Lower lobe of right lung (tissue), 2 donors: ENCODE results near the gene SPINK4. TPM values are rescaled to one million over a fixed set of nuclear protein-coding genes. Genes with fewer than 3 reads are reported as not detected.
A peak's percentile ranks its signal among the peaks of the same experiment; 100 is the strongest.

Experiments
- ATAC-seq, 2 donors: fragments of 200-7000 bp; cut with Tn5 transposase; one replicate each; pipeline ENCODE4 v1.9.1; 2020 to 2022; ENCODE audit warnings: mild to moderate bottlenecking in 2 of 2, moderate library complexity in 2 of 2
- DNase-seq: peaks from one replicate; pipeline ENCODE4 v3.0.0-alpha.2; 2020
- H3K27ac ChIP-seq: fragments of 200-600 bp; one replicate; pipeline ENCODE4 v1.8.0; 2022
- H3K27me3 ChIP-seq: fragments of 200-600 bp; one replicate; pipeline ENCODE4 v1.8.0; 2022; ENCODE audit warnings: low read depth
- H3K36me3 ChIP-seq: fragments of 200-600 bp; one replicate; pipeline ENCODE4 v1.8.0; 2022; ENCODE audit warnings: mild to moderate bottlenecking
- H3K4me1 ChIP-seq: fragments of 200-600 bp; one replicate; pipeline ENCODE4 v1.8.0; 2022
- H3K4me3 ChIP-seq: fragments of 200-600 bp; one replicate; pipeline ENCODE4 v1.8.0; 2022; ENCODE audit warnings: mild to moderate bottlenecking
- H3K9me3 ChIP-seq: fragments of 200-600 bp; one replicate; pipeline ENCODE4 v1.8.0; 2022
- intact Hi-C: fragments of 100-400 bp; cut with DNase I; formaldehyde crosslinking; loops from one replicate; pipeline ENCODE4 v1.11.0; 2022
- total RNA-seq: library from RNA; stranded (reverse); fragmentation: NEBNext Ultra II Directional; extraction: Animal tissue kit (Norgen Biotek cat#: 25700); gene quantifications from one replicate; pipeline ENCODE4 v1.2.1, GENCODE V29; 2021
- TF ChIP-seq, protein P1 (sequence below): fragments of 200-600 bp; IDR thresholded peaks from one replicate; pipeline ENCODE4 v1.8.0; 2022; ENCODE audit warnings: antibody characterized with exemption, mild to moderate bottlenecking
- donor health status: DM: no; HTN: yes; CAD: no; lungs with severe emphysema.

The SPINK4 gene
- total RNA-seq, 1 donor from 2014 or later: not detected

DNA sequence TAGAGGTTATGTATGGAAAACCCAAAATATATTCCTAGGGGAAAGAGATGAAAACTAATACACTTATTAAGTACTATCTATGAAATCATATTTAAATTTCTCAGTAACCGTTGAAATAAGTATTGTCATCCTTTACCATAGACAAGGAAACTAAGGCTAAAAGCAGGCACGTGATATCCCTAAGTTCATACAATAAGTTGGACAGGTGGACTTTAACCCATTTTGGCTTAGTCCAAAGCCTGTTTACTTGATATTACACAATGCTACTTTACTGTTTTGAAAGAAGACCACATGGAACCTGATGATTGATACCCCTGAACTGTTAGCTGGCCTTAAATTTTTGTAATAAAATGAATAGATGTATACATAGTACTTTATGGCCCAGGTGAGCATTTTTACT, 53.8 kb downstream of the SPINK4 start:
- intact Hi-C loops: no loop called here
- H3K4me1 ChIP-seq: peaks cover 84% of the 10 kb centered on the region

DNA sequence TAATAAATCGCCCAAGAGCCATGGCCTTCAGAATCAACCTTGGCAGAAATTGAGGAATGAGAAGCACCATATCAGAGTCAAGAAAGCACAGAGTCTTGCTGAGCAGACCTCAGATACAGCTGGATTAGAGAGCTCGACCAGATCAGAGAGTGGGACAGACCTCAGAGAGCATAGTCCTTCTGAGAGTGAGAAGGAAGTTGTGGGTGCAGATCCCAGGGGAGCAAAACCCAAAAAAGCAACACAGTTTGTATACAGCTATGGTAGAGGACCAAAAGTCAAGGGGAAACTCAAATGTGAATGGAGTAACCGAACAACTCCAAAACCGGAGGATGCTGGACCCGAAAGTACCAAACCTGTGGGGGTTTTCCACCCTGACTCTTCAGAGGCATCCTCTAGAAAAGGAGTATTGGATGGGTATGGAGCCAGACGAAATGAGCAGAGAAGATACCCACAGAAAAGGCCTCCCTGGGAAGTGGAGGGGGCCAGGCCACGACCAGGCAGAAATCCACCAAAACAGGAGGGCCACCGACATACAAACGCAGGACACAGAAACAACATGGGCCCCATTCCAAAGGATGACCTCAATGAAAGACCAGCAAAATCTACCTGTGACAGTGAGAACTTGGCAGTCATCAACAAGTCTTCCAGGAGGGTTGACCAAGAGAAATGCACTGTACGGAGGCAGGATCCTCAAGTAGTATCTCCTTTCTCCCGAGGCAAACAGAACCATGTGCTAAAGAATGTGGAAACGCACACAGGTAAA, 54.9 kb downstream of the SPINK4 start:
- Histone ChIP-seq H3K9me3 (no peaks in the 10 kb centered on the region), H3K36me3 (peaks cover 67% of the 10 kb centered on the region), H3K27me3 (no peaks in the 10 kb centered on the region), H3K4me3 (no peak overlapping the region), H3K4me1 (peaks cover 79% of the 10 kb centered on the region), H3K27ac (no peak overlapping the region)
- TF ChIP-seq, protein P1, sequence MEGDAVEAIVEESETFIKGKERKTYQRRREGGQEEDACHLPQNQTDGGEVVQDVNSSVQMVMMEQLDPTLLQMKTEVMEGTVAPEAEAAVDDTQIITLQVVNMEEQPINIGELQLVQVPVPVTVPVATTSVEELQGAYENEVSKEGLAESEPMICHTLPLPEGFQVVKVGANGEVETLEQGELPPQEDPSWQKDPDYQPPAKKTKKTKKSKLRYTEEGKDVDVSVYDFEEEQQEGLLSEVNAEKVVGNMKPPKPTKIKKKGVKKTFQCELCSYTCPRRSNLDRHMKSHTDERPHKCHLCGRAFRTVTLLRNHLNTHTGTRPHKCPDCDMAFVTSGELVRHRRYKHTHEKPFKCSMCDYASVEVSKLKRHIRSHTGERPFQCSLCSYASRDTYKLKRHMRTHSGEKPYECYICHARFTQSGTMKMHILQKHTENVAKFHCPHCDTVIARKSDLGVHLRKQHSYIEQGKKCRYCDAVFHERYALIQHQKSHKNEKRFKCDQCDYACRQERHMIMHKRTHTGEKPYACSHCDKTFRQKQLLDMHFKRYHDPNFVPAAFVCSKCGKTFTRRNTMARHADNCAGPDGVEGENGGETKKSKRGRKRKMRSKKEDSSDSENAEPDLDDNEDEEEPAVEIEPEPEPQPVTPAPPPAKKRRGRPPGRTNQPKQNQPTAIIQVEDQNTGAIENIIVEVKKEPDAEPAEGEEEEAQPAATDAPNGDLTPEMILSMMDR: no peak
- no peak for DNase-seq
- no peak for ATAC-seq
- intact Hi-C loops: no loop called here

More for the DNA sequence above, 53.8 kb downstream of the SPINK4 start:
- ATAC-seq (no peak), DNase-seq (no peak)
- TF ChIP-seq, protein P1: no peak
- Histone ChIP-seq H3K9me3 (no peaks in the 10 kb centered on the region), H3K27me3 (no peaks in the 10 kb centered on the region), H3K27ac (no peak overlapping the region), H3K4me3 (no peak overlapping the region), H3K36me3 (peaks cover 57% of the 10 kb centered on the region)

DNA sequence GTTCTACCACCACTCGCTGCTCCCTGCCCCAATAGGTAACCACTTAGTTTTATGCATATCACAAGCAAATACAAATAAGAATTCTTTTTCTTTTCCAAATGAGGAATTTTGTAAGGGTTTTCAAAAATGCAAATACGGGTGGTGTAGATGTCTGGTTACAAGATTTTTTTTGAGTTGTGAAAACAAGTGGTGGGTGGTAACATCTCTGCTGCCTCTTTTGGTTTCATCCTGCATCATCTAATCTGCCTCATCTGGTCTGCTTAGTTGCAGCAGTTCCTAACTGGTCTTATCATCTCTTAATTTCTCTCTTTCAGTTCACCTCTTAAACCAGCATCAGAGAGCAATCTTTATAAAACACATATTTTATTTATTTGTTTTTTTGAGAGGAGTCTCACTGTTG, 55.6 kb downstream of the SPINK4 start:
- peaks cover 79% of the 10 kb centered on the region for H3K4me1 ChIP-seq
- intact Hi-C loops: no loop called here

DNA sequence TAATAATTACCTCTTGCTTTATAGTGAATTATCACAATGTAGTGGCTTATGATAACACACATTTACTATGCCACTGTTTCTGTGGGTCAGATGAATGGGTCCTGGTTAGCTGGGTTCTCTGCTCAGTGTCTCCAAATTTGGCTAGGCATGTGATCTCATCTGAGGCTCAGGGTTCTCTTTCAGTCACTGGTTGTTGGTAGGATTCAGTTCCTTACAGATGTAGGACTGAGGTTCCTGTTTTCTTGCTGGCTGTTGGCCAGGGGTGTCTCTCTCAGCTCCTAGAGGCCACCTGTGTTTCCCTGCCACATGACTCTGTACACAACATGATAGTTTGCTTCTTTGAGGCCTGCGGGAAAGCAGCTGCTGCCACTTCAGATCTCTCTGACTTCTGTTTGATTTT, 57.5 kb downstream of the SPINK4 start:
- DNase-seq: peak; percentile 60
- no peak overlapping the region for H3K4me3 ChIP-seq
- H3K27me3 ChIP-seq: no peaks in the 10 kb centered on the region
- TF ChIP-seq, protein P1: no peak
- ATAC-seq: peak; percentile 71 to 86
- intact Hi-C loops: no loop called here
- H3K9me3 ChIP-seq: no peaks in the 10 kb centered on the region
- peaks cover 85% of the 10 kb centered on the region for H3K36me3 ChIP-seq
- no peak overlapping the region for H3K27ac ChIP-seq
- H3K4me1 ChIP-seq: peaks cover 63% of the 10 kb centered on the region

More for the DNA sequence above, 55.6 kb downstream of the SPINK4 start:
- no peaks in the 10 kb centered on the region for H3K27me3 ChIP-seq
- H3K36me3 ChIP-seq: peaks cover 75% of the 10 kb centered on the region
- H3K27ac ChIP-seq: no peak overlapping the region
- no peaks in the 10 kb centered on the region for H3K9me3 ChIP-seq
- no peak overlapping the region for H3K4me3 ChIP-seq
- ATAC-seq: no peak
- TF ChIP-seq, protein P1: no peak
- DNase-seq: no peak

Other genes with a start within 250 kb of the SPINK4 start
- 21.2 TPM for gene APTX, start 238.5 kb upstream of the SPINK4 start, total RNA-seq
- gene DNAJA1, start 214.9 kb upstream of the SPINK4 start, total RNA-seq: 155 TPM
- 20.5 TPM for gene SMU1, start 163.5 kb upstream of the SPINK4 start, total RNA-seq
- 72.0 TPM for gene B4GALT1, start 72.8 kb upstream of the SPINK4 start, total RNA-seq
- gene BAG1, start 24.5 kb downstream of the SPINK4 start, total RNA-seq: 98.5 TPM
- gene CHMP5, start 24.9 kb downstream of the SPINK4 start, total RNA-seq: 80.9 TPM
- gene NFX1, start 50.3 kb downstream of the SPINK4 start, total RNA-seq: 36.2 TPM
- 3.7 TPM for gene AQP7, start 162.4 kb downstream of the SPINK4 start, total RNA-seq
- 357 TPM for gene AQP3, start 207.4 kb downstream of the SPINK4 start, total RNA-seq
- gene NOL6, start 233.8 kb downstream of the SPINK4 start, total RNA-seq: 27.6 TPM